ENCODE results near the gene DERA. TPM values are rescaled to one million over a fixed set of nuclear protein-coding genes. Genes with fewer than 3 reads are reported as not detected.

Gene DERA
- total and polyA plus RNA-seq, 2 donors (not counting 1 experiment from before 2014, with no cell fraction given) = 48.2 to 51.5 TPM

- H3K4me3 ChIP-seq (replicated peaks in 1 of 4; ENCODE audit: control extremely low read depth in 1 of 4, insufficient read depth in 1 of 4, low read depth in 3 of 4, low read length in 4 of 4) = no peak overlapping the region
- no peak overlapping the region for H2AFZ ChIP-seq (ENCODE audit: low read length)
- H3K4me1 ChIP-seq (ENCODE audit: control insufficient read depth, extremely low read depth, insufficient read depth, low read length) = no peaks in the 10 kb centered on the region
- no peak overlapping the region for H3K9ac ChIP-seq (ENCODE audit: insufficient read depth, low read length)
- no peak overlapping the region for H3K27ac ChIP-seq (ENCODE audit: insufficient read depth, low read length)
- no peaks in the 10 kb centered on the region for H3K27me3 ChIP-seq (ENCODE audit: control insufficient read depth, insufficient read depth, low read length)
- DNase-seq (ENCODE audit: low read depth in 2 of 2) = no peak
- no peak overlapping the region for H3K4me2 ChIP-seq (ENCODE audit: extremely low read depth, insufficient read depth, low read length)
- H3K36me3 ChIP-seq (ENCODE audit: control insufficient read depth, insufficient read depth, low read length) = no peaks in the 10 kb centered on the region
- no peaks in the 10 kb centered on the region for H3K9me3 ChIP-seq (ENCODE audit: control insufficient read depth, insufficient read depth, low read depth, low read length)
- H3K79me2 ChIP-seq (ENCODE audit: control insufficient read depth, insufficient read depth, low read length) = no peaks in the 10 kb centered on the region
- TF ChIP-seq, protein P1, sequence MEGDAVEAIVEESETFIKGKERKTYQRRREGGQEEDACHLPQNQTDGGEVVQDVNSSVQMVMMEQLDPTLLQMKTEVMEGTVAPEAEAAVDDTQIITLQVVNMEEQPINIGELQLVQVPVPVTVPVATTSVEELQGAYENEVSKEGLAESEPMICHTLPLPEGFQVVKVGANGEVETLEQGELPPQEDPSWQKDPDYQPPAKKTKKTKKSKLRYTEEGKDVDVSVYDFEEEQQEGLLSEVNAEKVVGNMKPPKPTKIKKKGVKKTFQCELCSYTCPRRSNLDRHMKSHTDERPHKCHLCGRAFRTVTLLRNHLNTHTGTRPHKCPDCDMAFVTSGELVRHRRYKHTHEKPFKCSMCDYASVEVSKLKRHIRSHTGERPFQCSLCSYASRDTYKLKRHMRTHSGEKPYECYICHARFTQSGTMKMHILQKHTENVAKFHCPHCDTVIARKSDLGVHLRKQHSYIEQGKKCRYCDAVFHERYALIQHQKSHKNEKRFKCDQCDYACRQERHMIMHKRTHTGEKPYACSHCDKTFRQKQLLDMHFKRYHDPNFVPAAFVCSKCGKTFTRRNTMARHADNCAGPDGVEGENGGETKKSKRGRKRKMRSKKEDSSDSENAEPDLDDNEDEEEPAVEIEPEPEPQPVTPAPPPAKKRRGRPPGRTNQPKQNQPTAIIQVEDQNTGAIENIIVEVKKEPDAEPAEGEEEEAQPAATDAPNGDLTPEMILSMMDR (conservative IDR thresholded peaks at IDR 0.05 in 1 of 2, IDR thresholded peaks at IDR 0.05 in 1 of 2; ENCODE audit: low read depth in 1 of 2, low read length in 2 of 2) = no peak
- no peak for TF ChIP-seq EZH2 (IDR thresholded peaks at IDR 0.05; ENCODE audit: low read length, missing control alignments)
- H4K20me1 ChIP-seq (ENCODE audit: control insufficient read depth, extremely low read depth, insufficient read depth, low read length) = no peaks in the 10 kb centered on the region
These were observed 115.9 kb downstream of the DERA start for GRCh38 chr12:16027002-16027401.

GRCh38 chr12:16030744-16031143, 119.6 kb downstream of the DERA start:
- TF ChIP-seq EZH2 (IDR thresholded peaks at IDR 0.05; ENCODE audit: low read length, missing control alignments) = no peak
- TF ChIP-seq, protein P1 (conservative IDR thresholded peaks at IDR 0.05 in 1 of 2, IDR thresholded peaks at IDR 0.05 in 1 of 2; ENCODE audit: low read depth in 1 of 2, low read length in 2 of 2) = no peak
- Histone ChIP-seq H3K4me1 (ENCODE audit: control insufficient read depth, extremely low read depth, insufficient read depth, low read length) (no peaks in the 10 kb centered on the region), H3K9ac (ENCODE audit: insufficient read depth, low read length) (no peak overlapping the region), H3K36me3 (ENCODE audit: control insufficient read depth, insufficient read depth, low read length) (no peaks in the 10 kb centered on the region), H3K27me3 (ENCODE audit: control insufficient read depth, insufficient read depth, low read length) (no peaks in the 10 kb centered on the region), H3K9me3 (ENCODE audit: control insufficient read depth, insufficient read depth, low read depth, low read length) (no peaks in the 10 kb centered on the region), H2AFZ (ENCODE audit: low read length) (no peak overlapping the region), H3K4me3 (replicated peaks in 1 of 4; ENCODE audit: control extremely low read depth in 1 of 4, insufficient read depth in 1 of 4, low read depth in 3 of 4, low read length in 4 of 4) (no peak overlapping the region), H3K79me2 (ENCODE audit: control insufficient read depth, insufficient read depth, low read length) (no peaks in the 10 kb centered on the region), H4K20me1 (ENCODE audit: control insufficient read depth, extremely low read depth, insufficient read depth, low read length) (no peaks in the 10 kb centered on the region), H3K27ac (ENCODE audit: insufficient read depth, low read length) (no peak overlapping the region), H3K4me2 (ENCODE audit: extremely low read depth, insufficient read depth, low read length) (no peak overlapping the region)
- no peak for DNase-seq (ENCODE audit: low read depth in 2 of 2)

DNA sequence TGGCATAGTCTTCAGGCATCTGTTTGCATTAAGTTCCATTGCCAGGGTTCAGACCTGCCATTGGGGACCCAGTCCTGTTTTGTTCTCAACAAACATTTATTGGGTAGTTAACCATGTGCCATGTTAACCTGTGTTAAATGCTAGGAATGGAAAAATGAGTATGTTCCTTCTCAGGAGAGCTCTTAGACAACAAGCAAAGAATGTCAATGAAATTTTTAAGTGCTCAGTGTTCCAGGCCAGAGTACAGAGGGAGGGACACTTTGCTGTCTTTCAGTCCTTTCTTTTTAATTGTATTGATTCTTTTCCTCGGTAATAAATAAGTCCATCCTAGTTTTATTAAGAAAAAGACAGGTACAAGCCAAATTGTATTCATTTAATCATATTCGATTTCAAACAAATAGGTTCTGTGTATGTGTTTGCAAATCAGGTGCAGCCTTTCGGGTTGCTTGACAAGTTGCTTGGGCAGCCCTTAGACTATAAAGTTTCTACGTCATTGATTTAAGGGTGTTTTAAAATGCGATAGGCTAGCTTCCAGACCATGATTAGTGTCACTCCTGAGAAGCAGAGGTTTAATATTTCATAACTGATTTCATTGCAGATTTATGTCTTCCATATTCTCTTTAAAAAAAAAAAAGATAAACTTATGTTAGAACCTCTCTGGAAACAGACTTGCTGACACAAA, 123.1 kb downstream of the DERA start:
- no peak overlapping the region for H2AFZ ChIP-seq (ENCODE audit: low read length)
- H3K4me2 ChIP-seq (ENCODE audit: extremely low read depth, insufficient read depth, low read length) = no peak overlapping the region
- H3K27ac ChIP-seq (ENCODE audit: insufficient read depth, low read length) = no peak overlapping the region
- no peaks in the 10 kb centered on the region for H4K20me1 ChIP-seq (ENCODE audit: control insufficient read depth, extremely low read depth, insufficient read depth, low read length)
- TF ChIP-seq, protein P1 (conservative IDR thresholded peaks at IDR 0.05 in 1 of 2, IDR thresholded peaks at IDR 0.05 in 1 of 2; ENCODE audit: low read depth in 1 of 2, low read length in 2 of 2) = no peak
- TF ChIP-seq EZH2 (IDR thresholded peaks at IDR 0.05; ENCODE audit: low read length, missing control alignments) = no peak
- H3K27me3 ChIP-seq (ENCODE audit: control insufficient read depth, insufficient read depth, low read length) = no peaks in the 10 kb centered on the region
- H3K36me3 ChIP-seq (ENCODE audit: control insufficient read depth, insufficient read depth, low read length) = no peaks in the 10 kb centered on the region
- H3K9me3 ChIP-seq (ENCODE audit: control insufficient read depth, insufficient read depth, low read depth, low read length) = no peaks in the 10 kb centered on the region
- no peak overlapping the region for H3K4me3 ChIP-seq (replicated peaks in 1 of 4; ENCODE audit: control extremely low read depth in 1 of 4, insufficient read depth in 1 of 4, low read depth in 3 of 4, low read length in 4 of 4)
- H3K4me1 ChIP-seq (ENCODE audit: control insufficient read depth, extremely low read depth, insufficient read depth, low read length) = no peaks in the 10 kb centered on the region
- no peak overlapping the region for H3K9ac ChIP-seq (ENCODE audit: insufficient read depth, low read length)
- DNase-seq (ENCODE audit: low read depth in 2 of 2) = no peak
- H3K79me2 ChIP-seq (ENCODE audit: control insufficient read depth, insufficient read depth, low read length) = no peaks in the 10 kb centered on the region

Measured in fibroblast of lung (primary cell).